ENCODE measurements around the gene MYL7.

Gene MYL7

DNA sequence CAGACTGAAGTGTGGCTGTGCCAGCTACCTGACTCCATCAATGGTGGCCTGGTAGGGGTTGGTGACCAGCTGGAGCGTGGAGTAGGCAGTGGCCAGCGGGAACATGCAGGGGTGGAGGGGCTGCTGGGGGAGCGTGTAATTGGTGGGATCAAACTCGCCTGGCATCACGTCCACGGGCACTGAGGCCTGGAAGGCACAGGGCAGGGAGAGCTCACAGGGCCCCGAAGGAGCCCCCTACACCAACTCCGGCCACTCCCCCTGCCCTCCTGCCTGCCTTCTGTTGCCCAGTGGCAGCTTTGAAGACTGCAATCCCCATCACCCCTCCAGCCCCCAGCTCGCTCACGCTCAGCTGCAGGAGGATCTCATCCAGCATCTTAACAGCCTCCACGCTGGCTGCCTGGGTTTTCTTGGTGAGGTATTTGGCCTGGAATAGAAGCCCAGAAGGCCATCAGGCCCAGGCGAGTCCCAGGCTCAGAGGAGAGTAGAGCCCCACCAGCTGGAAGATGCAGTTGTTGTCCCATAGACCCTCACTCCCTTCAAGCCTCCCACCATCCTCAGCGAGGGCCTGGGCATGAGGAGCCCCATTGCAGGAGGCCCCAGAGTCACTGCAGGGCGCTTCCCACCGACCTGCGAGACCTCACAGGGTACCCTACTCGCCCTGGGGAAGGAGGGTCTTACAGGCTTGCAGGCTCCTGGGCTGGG is 24.9 kb downstream of the MYL7 start:
- Histone ChIP-seq H3K9me3 (ENCODE audit: control insufficient read depth in 2 of 2, low read length in 2 of 2) (no peaks in the 10 kb centered on the region), H3K36me3 (ENCODE audit: control insufficient read depth in 2 of 2, insufficient read depth in 2 of 2, low read length in 2 of 2) (peaks cover 34 to 41% of the 10 kb centered on the region in 2 donors), H3K27ac (ENCODE audit: low read length) (no peak overlapping the region), H3K4me1 (ENCODE audit: control insufficient read depth, insufficient read depth, low read length) (peaks cover 2% of the 10 kb centered on the region), H3K9ac (ENCODE audit: low read length in 2 of 2) (no peak overlapping the region), H3K4me3 (ENCODE audit: low read length in 2 of 2) (no peak overlapping the region), H3K27me3 (ENCODE audit: control insufficient read depth in 1 of 2, insufficient read depth in 2 of 2, low read length in 2 of 2) (peaks cover 0 to under 1% of the 10 kb centered on the region in 2 donors)

DNA sequence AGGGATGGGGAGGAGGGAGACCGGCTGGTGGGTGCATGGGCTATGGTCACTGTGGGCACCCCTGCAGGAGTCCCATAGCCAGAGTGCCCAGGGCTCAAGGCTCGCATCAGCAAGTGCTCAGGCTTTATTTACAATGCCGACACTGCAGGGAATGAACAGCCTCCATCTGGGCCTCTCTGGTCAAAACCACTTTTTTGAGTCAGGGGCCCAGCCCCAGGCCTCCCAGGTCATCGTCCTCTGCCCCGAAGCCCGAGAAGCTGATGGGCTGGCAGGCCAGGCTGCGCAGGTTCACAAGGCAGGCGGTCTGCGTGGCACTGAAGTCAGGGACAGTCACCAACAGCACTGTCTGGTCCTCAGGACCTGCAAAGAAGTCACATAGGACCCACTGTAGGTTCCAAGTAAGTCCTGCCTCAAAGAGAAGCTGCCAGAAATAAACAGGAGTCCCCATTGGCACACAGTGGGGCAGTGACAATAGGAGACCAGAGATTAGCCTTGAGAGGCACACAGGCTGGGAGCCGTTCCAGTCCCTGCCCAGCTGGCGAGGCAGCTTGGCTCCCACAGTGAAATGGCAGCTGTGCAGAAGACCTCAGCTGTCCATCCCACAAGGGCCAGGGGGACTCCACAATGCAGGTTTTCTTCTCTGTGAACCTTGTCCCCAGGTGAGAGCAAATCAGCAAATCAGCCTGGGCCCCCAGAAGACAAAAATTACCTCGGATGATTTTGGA is 26.4 kb downstream of the MYL7 start:
- Histone ChIP-seq H3K36me3 (ENCODE audit: control insufficient read depth in 2 of 2, insufficient read depth in 2 of 2, low read length in 2 of 2) (peaks cover 29 to 33% of the 10 kb centered on the region in 2 donors), H3K4me3 (ENCODE audit: low read length in 2 of 2) (no peak overlapping the region), H3K27me3 (ENCODE audit: control insufficient read depth in 1 of 2, insufficient read depth in 2 of 2, low read length in 2 of 2) (peaks cover 2 to 10% of the 10 kb centered on the region in 2 donors), H3K4me1 (ENCODE audit: control insufficient read depth, insufficient read depth, low read length) (no peaks in the 10 kb centered on the region), H3K27ac (ENCODE audit: low read length) (no peak overlapping the region), H3K9ac (ENCODE audit: low read length in 2 of 2) (no peak overlapping the region), H3K9me3 (ENCODE audit: control insufficient read depth in 2 of 2, low read length in 2 of 2) (no peaks in the 10 kb centered on the region)

DNA sequence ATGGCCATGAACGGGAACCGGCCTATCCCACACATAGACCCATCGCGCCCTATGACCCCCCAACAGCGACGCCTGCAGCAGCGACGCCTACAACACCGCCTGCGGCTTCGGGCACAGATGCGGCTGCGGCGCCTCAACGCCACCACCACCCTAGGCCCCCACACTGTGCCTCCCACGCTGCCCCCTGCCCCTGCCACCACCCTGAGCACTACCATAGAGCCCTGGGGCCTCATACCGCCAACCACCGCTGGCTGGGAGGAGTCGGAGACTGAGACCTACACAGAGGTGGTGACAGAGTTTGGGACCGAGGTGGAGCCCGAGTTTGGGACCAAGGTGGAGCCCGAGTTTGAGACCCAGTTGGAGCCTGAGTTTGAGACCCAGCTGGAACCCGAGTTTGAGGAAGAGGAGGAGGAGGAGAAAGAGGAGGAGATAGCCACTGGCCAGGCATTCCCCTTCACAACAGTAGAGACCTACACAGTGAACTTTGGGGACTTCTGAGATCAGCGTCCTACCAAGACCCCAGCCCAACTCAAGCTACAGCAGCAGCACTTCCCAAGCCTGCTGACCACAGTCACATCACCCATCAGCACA is 27.3 kb downstream of the MYL7 start:
- no peak overlapping the region for H3K9ac ChIP-seq (ENCODE audit: low read length in 2 of 2)
- no peaks in the 10 kb centered on the region for H3K4me1 ChIP-seq (ENCODE audit: control insufficient read depth, insufficient read depth, low read length)
- no peaks in the 10 kb centered on the region for H3K9me3 ChIP-seq (ENCODE audit: control insufficient read depth in 2 of 2, low read length in 2 of 2)
- H3K27me3 ChIP-seq (ENCODE audit: control insufficient read depth in 1 of 2, insufficient read depth in 2 of 2, low read length in 2 of 2): peaks cover 2 to 13% of the 10 kb centered on the region in 2 donors
- H3K27ac ChIP-seq (ENCODE audit: low read length): no peak overlapping the region
- peaks cover 25 to 28% of the 10 kb centered on the region in 2 donors for H3K36me3 ChIP-seq (ENCODE audit: control insufficient read depth in 2 of 2, insufficient read depth in 2 of 2, low read length in 2 of 2)
- no peak overlapping the region for H3K4me3 ChIP-seq (ENCODE audit: low read length in 2 of 2)

DNA sequence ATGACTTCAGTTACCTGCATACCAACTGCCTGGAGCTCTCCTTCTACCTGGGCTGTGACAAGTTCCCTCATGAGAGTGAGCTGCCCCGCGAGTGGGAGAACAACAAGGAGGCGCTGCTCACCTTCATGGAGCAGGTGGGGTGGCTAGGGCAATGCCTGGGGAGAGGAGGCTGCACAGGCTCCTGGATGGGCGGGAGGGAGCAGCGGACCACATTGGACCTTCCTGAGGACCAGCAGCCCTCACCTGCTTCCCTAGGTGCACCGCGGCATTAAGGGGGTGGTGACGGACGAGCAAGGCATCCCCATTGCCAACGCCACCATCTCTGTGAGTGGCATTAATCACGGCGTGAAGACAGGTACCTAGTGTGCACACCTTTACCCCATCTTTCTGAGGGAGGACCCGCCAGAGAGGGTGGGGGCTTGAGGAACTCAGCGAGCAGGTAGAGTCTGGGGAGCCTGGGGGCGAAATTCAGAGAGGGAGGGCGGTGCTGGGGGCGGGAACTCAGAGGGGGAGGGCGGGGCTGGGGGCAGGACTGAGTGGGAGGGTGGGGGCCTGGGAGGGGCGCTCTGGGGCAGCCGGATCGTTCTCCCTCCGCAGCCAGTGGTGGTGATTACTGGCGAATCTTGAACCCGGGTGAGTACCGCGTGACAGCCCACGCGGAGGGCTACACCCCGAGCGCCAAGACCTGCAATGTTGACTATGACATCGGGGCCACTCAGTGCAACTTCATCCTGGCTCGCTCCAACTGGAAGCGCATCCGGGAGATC is 28.0 kb downstream of the MYL7 start:
- Histone ChIP-seq H3K4me1 (ENCODE audit: control insufficient read depth, insufficient read depth, low read length) (no peaks in the 10 kb centered on the region), H3K4me3 (ENCODE audit: low read length in 2 of 2) (no peak overlapping the region), H3K9ac (ENCODE audit: low read length in 2 of 2) (no peak overlapping the region), H3K9me3 (ENCODE audit: control insufficient read depth in 2 of 2, low read length in 2 of 2) (no peaks in the 10 kb centered on the region), H3K27me3 (ENCODE audit: control insufficient read depth in 1 of 2, insufficient read depth in 2 of 2, low read length in 2 of 2) (peaks cover 2 to 13% of the 10 kb centered on the region in 2 donors), H3K27ac (ENCODE audit: low read length) (no peak overlapping the region), H3K36me3 (ENCODE audit: control insufficient read depth in 2 of 2, insufficient read depth in 2 of 2, low read length in 2 of 2) (peaks cover 25 to 28% of the 10 kb centered on the region in 2 donors)

DNA sequence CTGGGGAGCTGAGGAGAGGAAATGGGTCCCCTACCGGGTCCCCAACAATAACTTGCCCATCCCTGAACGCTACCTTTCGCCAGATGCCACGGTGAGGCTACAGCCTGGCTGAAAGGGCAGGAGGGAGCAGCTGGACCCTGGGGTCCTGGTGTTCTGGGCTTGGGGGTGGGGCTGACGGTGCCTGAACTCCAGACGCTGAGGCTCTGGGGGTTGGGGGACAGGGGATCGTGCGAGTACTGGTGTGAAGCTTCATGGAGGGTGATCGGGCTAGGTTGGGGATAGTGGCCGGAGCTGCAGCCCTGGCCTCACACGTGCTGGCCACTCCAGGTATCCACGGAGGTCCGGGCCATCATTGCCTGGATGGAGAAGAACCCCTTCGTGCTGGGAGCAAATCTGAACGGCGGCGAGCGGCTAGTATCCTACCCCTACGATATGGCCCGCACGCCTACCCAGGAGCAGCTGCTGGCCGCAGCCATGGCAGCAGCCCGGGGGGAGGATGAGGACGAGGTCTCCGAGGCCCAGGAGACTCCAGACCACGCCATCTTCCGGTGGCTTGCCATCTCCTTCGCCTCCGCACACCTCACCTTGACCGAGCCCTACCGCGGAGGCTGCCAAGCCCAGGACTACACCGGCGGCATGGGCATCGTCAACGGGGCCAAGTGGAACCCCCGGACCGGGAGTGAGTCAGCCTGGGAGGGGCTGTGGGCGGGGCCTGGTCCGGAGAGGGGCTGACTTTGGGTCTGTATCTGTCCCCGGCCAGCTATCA is 28.7 kb downstream of the MYL7 start:
- Histone ChIP-seq H3K4me1 (ENCODE audit: control insufficient read depth, insufficient read depth, low read length) (no peaks in the 10 kb centered on the region), H3K27ac (ENCODE audit: low read length) (no peak overlapping the region), H3K27me3 (ENCODE audit: control insufficient read depth in 1 of 2, insufficient read depth in 2 of 2, low read length in 2 of 2) (peaks cover 2 to 13% of the 10 kb centered on the region in 2 donors), H3K4me3 (ENCODE audit: low read length in 2 of 2) (no peak overlapping the region), H3K9ac (ENCODE audit: low read length in 2 of 2) (no peak overlapping the region), H3K36me3 (ENCODE audit: control insufficient read depth in 2 of 2, insufficient read depth in 2 of 2, low read length in 2 of 2) (peaks cover 20 to 23% of the 10 kb centered on the region in 2 donors), H3K9me3 (ENCODE audit: control insufficient read depth in 2 of 2, low read length in 2 of 2) (no peaks in the 10 kb centered on the region)

DNA sequence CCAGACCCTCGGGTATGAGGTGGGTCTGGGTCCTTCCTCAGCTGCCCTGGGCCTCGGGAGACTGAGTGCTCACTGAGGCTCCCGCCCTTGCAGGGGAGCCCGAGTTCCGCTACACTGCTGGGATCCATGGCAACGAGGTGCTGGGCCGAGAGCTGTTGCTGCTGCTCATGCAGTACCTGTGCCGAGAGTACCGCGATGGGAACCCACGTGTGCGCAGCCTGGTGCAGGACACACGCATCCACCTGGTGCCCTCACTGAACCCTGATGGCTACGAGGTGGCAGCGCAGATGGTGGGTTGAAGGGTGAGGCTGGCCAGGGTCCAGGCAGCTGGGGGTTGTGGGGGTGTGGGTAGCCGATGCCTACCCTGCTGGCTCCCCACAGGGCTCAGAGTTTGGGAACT is 29.4 kb downstream of the MYL7 start:
- Histone ChIP-seq H3K4me1 (ENCODE audit: control insufficient read depth, insufficient read depth, low read length) (peaks cover 4% of the 10 kb centered on the region), H3K27me3 (ENCODE audit: control insufficient read depth in 1 of 2, insufficient read depth in 2 of 2, low read length in 2 of 2) (peaks cover 2 to 19% of the 10 kb centered on the region in 2 donors), H3K36me3 (ENCODE audit: control insufficient read depth in 2 of 2, insufficient read depth in 2 of 2, low read length in 2 of 2) (peaks cover 17 to 23% of the 10 kb centered on the region in 2 donors), H3K9ac (ENCODE audit: low read length in 2 of 2) (no peak overlapping the region), H3K9me3 (ENCODE audit: control insufficient read depth in 2 of 2, low read length in 2 of 2) (no peaks in the 10 kb centered on the region), H3K4me3 (ENCODE audit: low read length in 2 of 2) (no peak overlapping the region), H3K27ac (ENCODE audit: low read length) (no peak overlapping the region)

DNA sequence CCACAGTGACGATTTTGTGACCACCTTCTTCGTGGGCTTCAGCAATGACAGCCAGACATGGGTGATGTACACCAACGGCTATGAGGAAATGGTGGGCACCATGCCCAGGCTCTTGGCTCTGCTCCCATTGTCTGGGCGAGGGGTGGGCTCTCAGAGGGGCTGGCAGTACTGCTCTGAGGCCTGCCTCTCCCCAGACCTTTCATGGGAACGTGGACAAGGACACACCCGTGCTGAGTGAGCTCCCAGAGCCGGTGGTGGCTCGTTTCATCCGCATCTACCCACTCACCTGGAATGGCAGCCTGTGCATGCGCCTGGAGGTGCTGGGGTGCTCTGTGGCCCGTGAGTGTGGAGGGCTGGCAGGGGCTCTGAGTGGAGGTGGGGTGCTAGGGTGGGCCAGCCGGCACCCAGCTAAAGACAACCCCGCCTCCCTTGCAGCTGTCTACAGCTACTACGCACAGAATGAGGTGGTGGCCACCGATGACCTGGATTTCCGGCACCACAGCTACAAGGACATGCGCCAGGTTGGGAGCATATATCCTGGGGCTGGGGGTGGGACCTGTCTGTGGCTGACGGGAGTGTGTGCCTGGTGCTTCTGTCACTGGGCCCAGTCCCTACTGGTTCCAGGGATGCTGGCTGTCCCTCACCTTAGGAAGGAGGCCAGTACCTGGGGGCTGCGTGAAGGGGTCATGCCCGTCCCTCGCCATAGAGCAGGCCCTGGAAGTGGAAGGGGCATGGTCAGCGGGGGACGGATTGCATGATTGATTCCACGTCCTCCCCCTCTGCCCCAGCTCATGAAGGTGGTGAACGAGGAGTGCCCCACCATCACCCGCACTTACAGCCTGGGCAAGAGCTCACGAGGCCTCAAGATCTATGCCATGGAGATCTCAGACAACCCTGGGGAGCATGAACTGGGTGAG is 30.2 kb downstream of the MYL7 start:
- H3K27me3 ChIP-seq (ENCODE audit: control insufficient read depth in 1 of 2, insufficient read depth in 2 of 2, low read length in 2 of 2): peaks cover 2 to 26% of the 10 kb centered on the region in 2 donors
- peaks cover 8% of the 10 kb centered on the region for H3K4me1 ChIP-seq (ENCODE audit: control insufficient read depth, insufficient read depth, low read length)
- no peaks in the 10 kb centered on the region for H3K9me3 ChIP-seq (ENCODE audit: control insufficient read depth in 2 of 2, low read length in 2 of 2)
- H3K4me3 ChIP-seq (ENCODE audit: low read length in 2 of 2): no peak overlapping the region
- H3K27ac ChIP-seq (ENCODE audit: low read length): no peak overlapping the region
- peaks cover 14 to 23% of the 10 kb centered on the region in 2 donors for H3K36me3 ChIP-seq (ENCODE audit: control insufficient read depth in 2 of 2, insufficient read depth in 2 of 2, low read length in 2 of 2)
- H3K9ac ChIP-seq (ENCODE audit: low read length in 2 of 2): no peak overlapping the region

DNA sequence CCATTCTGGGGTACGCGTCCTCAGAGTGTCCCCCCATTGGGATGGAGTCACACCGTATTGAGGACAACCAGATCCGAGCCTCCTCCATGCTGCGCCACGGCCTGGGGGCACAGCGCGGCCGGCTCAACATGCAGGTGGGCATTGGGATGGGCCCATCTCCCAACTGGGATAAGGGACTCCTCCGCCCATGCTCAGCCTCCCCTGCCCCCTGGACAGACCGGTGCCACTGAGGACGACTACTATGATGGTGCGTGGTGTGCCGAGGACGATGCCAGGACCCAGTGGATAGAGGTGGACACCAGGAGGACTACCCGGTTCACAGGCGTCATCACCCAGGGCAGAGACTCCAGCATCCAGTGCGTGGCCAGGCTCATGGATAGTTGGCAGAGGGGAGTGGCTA is 31.1 kb downstream of the MYL7 start:
- Histone ChIP-seq H3K27me3 (ENCODE audit: control insufficient read depth in 1 of 2, insufficient read depth in 2 of 2, low read length in 2 of 2) (peaks cover 4 to 30% of the 10 kb centered on the region in 2 donors), H3K27ac (ENCODE audit: low read length) (no peak overlapping the region), H3K9me3 (ENCODE audit: control insufficient read depth in 2 of 2, low read length in 2 of 2) (no peaks in the 10 kb centered on the region), H3K4me1 (ENCODE audit: control insufficient read depth, insufficient read depth, low read length) (peaks cover 18% of the 10 kb centered on the region), H3K9ac (ENCODE audit: low read length in 2 of 2) (no peak overlapping the region), H3K36me3 (ENCODE audit: control insufficient read depth in 2 of 2, insufficient read depth in 2 of 2, low read length in 2 of 2) (peaks cover 6 to 14% of the 10 kb centered on the region in 2 donors), H3K4me3 (ENCODE audit: low read length in 2 of 2) (no peak overlapping the region)
